ENCODE data around the gene LDLR.
"Not testable (repeated sequence)": the region's sequence is repeated elsewhere in the genome, so short reads cannot be mapped to it uniquely, and the experiment has no call there.

Gene LDLR

DNA sequence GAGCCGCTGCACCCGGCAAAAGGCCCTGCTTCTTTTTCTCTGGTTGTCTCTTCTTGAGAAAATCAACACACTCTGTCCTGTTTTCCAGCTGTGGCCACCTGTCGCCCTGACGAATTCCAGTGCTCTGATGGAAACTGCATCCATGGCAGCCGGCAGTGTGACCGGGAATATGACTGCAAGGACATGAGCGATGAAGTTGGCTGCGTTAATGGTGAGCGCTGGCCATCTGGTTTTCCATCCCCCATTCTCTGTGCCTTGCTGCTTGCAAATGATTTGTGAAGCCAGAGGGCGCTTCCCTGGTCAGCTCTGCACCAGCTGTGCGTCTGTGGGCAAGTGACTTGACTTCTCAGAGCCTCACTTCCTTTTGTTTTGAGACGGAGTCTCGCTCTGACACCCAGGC is 17.2 kb downstream of the LDLR start:
- DNase-seq: no peak

DNA sequence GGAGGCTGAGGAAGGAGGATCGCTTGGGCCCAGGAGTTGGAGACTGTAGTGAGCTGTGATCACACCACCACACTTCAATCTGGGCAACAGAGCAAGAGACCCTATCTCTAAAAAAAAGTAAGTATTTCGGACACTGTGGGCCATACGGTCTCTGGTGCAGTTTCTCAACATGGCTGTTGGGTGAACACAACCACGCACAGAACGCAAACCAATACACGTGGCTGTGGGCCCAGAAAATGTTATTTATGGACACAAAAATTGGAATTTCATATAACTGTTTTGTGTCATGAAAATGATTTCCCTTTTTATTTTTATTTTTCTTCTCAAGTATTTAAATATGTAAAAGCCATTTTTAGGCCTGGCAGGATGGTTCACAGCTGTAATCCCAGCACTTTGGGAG is 19.5 kb downstream of the LDLR start:
- no peak for DNase-seq

DNA sequence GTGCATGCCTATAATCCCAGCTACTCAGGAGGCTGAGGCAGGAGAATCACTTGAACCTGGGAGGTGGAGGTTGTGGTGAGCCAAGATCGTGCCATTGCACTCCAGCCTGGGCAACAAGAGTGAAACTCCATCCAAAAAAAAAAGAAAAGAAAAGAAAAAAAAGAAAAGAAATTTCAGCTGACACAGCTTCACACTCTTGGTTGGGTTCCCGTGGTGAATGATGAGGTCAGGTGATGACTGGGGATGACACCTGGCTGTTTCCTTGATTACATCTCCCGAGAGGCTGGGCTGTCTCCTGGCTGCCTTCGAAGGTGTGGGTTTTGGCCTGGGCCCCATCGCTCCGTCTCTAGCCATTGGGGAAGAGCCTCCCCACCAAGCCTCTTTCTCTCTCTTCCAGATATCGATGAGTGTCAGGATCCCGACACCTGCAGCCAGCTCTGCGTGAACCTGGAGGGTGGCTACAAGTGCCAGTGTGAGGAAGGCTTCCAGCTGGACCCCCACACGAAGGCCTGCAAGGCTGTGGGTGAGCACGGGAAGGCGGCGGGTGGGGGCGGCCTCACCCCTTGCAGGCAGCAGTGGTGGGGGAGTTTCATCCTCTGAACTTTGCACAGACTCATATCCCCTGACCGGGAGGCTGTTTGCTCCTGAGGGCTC is 22.0 kb downstream of the LDLR start:
- no peak for DNase-seq

DNA sequence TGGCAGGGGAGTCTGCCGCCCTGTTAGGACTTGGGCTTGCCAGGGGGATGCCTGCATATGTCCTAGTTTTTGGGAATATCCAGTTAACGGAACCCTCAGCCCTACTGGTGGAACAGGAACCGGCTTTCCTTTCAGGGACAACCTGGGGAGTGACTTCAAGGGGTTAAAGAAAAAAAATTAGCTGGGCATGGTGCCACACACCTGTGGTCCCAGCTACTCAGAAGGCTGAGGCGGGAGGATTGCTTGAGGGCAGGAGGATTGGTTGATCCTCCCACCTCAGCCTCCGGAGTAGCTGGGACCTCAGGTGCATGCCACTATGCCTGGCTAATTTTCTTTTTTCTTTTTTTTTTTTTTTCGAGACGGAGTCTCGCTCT is 22.5 kb downstream of the LDLR start:
- DNase-seq: no peak

DNA sequence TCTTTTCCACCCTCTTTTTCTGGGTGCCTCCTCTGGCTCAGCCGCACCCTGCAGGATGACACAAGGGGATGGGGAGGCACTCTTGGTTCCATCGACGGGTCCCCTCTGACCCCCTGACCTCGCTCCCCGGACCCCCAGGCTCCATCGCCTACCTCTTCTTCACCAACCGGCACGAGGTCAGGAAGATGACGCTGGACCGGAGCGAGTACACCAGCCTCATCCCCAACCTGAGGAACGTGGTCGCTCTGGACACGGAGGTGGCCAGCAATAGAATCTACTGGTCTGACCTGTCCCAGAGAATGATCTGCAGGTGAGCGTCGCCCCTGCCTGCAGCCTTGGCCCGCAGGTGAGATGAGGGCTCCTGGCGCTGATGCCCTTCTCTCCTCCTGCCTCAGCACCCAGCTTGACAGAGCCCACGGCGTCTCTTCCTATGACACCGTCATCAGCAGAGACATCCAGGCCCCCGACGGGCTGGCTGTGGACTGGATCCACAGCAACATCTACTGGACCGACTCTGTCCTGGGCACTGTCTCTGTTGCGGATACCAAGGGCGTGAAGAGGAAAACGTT is 24.0 kb downstream of the LDLR start:
- DNase-seq: no peak

DNA sequence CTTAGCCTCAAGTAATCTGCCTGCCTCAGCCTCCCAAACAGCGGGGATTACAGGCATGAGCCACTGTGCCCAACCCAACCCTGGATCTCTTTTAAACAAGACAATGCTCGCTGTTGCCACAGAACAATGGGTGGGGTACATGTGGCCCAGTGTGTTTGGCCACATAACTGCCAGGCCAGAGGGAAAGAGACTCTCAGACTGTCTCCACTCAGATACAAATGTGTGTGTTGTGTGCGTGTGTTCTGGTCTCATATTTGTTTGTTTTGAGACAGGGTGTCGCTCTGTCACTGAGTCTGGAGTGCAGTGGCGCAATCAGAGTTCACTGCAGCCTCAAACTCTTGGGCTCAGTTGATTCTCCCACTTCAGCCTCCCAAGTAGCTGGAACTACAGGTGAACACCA is 25.8 kb downstream of the LDLR start:
- no peak for DNase-seq

DNA sequence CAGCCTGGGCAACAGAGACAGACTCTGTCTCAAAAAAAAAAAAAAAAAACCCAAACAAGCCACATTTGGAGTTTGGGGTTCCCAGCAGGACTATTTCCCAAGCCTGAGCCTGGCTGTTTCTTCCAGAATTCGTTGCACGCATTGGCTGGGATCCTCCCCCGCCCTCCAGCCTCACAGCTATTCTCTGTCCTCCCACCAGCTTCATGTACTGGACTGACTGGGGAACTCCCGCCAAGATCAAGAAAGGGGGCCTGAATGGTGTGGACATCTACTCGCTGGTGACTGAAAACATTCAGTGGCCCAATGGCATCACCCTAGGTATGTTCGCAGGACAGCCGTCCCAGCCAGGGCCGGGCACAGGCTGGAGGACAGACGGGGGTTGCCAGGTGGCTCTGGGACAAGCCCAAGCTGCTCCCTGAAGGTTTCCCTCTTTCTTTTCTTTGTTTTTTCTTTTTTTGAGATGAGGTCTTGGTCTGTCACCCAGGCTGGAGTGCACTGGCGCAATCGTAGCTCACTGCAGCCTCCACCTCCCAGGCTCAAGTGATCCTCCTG is 26.7 kb downstream of the LDLR start:
- DNase-seq: no peak

DNA sequence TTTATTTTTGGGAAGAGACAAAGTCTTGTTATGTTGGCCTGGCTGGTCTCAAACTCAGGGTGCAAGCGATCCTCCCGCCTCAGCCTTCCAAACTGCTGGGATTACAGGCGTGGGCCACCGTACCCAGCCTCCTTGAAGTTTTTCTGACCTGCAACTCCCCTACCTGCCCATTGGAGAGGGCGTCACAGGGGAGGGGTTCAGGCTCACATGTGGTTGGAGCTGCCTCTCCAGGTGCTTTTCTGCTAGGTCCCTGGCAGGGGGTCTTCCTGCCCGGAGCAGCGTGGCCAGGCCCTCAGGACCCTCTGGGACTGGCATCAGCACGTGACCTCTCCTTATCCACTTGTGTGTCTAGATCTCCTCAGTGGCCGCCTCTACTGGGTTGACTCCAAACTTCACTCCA is 27.2 kb downstream of the LDLR start:
- no peak for DNase-seq

DNA sequence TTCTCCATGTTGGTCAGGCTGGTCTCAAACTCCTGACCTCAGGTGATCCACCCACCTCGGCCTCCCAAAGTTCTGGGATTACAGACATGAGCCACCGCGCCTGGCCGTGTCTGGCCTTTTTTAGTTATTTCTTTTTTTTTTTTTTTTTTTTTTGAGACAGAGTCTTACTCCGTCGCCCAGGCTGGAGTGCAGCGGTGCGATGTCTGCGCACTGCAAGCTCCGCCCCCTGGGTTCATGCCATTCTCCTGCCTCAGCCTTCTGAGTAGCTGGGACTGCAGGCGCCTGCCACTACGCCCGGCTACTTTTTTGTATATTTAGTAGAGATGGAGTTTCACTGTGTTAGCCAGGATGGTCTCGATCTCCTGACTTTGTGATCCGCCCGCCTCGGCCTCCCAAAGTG is 32.7 kb downstream of the LDLR start:
- DNase-seq: not testable (repeated sequence)

DNA sequence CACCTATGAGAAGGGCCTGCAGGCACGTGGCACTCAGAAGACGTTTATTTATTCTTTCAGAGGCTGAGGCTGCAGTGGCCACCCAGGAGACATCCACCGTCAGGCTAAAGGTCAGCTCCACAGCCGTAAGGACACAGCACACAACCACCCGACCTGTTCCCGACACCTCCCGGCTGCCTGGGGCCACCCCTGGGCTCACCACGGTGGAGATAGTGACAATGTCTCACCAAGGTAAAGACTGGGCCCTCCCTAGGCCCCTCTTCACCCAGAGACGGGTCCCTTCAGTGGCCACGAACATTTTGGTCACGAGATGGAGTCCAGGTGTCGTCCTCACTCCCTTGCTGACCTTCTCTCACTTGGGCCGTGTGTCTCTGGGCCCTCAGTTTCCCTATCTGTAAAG is 33.9 kb downstream of the LDLR start:
- no peak for DNase-seq

DNA sequence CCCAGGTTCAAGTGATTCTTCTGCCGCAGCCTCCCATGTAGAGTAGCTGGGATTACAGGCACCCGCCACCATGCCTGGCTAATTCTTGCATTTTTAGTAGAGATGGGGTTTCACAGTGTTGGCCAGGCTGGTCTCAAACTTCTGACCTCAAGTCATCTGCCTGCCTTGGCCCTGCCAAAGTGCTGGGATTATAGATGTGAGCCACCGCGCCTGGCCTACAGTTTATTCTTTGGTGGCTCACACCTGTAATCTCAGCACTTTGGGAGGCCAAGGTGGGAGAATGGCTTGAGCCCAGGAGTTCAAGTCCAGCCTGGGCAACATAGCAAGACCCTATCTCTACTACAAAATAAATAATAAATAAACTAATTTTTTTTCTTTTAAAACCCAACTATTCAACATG is 34.9 kb downstream of the LDLR start:
- DNase-seq: not testable (repeated sequence)

DNA sequence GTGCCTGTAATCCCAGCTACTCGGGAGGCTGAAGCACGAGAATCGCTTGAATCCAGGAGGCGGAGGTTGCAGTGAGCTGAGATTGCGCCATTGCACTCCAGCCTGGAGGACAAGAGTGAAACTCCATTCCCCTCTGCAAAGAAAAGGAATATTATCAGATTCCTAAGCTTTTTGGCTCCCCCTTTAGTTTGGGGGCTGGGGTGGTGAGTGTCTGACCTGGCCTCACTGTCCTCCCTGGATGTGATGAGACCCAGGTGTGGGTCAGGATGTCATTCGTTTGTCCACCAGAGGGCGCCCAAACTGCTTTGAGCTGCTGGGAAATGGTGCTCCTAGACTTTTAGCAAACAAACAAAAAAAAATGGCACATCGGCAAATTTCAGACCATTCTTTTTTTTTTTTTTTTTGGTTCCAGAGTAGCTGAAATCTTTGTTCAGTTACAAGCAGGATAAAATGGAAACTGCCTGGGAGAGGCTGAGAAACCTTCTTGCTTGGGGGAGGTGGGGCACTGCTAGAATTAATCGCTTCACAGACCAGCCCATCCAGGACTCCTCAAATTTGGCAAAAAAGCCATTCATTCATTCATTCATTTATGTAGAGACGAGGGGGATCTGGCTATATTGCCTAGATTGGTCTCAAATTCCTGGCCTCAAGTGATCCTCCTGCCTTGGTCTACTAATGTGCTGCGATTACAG is 36.9 kb downstream of the LDLR start:
- peak; percentile 45 to 72 (median 59) for DNase-seq

DNA sequence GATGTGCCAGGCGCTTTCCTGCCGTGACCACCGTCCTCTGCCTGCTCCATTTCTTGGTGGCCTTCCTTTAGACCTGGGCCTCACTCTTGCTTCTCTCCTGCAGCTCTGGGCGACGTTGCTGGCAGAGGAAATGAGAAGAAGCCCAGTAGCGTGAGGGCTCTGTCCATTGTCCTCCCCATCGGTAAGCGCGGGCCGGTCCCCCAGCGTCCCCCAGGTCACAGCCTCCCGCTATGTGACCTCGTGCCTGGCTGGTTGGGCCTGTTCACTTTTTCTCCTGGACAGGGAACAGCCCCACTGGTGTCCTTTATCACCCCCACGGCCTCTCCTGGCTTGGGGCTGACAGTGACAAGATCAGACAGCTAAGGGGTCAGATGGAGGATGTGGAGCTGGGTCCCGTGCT is 38.6 kb downstream of the LDLR start:
- DNase-seq: no peak

DNA sequence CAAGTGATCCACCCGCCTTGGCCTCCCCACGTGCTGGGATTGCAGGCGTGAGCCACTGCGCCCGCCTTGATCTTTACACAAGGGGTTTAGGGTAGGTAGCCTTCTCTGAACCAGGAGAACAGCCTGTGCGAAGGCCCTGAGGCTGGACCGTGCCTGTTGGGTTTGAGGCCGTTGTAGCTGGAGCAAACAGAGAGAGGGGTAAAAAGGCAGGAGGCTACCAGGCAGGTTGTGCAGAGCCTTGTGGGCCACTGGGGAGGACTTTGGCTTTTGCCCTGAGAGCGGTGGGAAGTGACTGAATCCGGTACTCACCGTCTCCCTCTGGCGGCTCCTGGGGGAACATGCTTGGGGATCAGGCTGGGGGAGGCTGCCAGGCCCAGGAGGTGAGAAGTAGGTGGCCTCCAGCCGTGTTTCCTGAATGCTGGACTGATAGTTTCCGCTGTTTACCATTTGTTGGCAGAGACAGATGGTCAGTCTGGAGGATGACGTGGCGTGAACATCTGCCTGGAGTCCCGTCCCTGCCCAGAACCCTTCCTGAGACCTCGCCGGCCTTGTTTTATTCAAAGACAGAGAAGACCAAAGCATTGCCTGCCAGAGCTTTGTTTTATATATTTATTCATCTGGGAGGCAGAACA is 41.7 kb downstream of the LDLR start:
- peak; percentile 38 to 63 (median 52) for DNase-seq

DNA sequence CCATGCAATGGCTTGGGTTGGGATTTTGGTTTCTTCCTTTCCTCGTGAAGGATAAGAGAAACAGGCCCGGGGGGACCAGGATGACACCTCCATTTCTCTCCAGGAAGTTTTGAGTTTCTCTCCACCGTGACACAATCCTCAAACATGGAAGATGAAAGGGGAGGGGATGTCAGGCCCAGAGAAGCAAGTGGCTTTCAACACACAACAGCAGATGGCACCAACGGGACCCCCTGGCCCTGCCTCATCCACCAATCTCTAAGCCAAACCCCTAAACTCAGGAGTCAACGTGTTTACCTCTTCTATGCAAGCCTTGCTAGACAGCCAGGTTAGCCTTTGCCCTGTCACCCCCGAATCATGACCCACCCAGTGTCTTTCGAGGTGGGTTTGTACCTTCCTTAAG is 42.2 kb downstream of the LDLR start:
- DNase-seq: no peak

DNA sequence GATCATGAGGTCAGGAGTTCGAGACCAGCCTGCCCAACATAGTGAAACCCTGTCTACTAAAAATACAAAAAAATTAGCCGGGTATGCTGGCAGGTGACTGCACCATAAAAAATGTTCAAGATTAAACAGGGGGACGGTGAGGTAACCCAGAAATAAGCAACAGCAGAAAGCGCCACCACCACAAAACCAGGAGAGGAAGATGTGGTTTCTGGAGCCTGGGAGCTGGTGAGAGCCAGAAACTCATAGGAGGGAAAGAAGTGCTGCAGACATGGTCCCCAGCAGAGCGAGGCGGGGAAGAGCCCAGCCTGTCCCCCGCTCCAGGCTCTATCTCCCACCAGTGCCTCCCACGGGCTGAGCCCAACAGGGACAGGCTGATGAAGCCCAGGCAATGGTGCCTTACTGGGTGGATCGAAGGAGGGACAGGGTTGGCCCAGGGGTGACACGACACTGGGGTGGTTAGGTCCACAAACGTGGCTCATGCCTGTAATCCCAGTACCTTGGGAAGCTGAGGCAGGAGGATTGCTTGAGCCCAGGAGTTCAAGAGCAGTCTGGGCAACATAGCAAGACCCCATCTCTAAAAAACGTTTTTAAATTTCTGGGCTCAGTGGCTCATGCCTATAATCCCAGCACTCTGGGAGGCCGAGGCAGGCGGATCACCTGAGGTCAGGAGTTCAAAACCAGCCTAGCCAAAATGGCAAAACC is 47.3 kb downstream of the LDLR start:
- no peak for DNase-seq

DNA sequence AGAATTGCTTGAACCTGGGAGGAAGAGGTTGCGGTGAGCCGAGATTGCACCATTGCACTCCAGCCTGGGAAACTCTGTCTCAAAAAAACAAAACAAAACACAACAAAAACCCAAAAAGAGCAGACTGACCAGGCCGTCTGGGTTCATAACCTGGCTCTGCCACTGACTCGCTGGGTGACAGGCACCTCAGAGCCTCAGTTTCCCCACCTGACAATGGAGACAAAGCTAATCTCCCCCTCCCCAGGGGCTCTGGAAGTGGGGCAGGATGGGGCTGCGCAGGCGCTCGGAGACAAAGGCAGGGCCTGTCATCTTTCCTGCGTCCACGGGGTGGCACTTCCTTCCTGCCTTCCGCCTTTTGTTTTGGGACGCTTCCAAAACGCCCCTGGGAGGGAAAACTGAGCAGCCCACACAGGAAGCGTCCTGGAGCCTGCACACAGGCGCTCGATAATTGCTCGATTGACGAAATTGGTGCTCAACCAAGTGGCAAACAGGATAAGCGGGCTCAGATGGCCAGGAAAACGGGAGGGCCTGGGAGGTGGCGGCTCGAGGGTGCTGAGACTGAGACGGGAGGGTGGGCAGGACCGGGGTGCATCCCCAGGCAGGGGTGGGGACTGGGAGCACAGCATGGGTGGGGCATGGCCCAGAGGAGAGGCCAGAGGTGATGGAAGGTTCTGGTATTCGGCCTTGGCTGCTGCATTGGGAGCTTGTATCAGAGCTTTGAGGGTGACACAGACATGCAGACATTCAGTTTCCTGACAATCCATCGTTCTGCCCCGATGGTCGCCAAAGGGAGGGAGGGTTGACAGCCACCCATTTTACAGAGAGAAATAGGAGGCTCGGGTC is 48.5 kb downstream of the LDLR start:
- DNase-seq: peak; percentile 20 to 48 (median 39)

DNA sequence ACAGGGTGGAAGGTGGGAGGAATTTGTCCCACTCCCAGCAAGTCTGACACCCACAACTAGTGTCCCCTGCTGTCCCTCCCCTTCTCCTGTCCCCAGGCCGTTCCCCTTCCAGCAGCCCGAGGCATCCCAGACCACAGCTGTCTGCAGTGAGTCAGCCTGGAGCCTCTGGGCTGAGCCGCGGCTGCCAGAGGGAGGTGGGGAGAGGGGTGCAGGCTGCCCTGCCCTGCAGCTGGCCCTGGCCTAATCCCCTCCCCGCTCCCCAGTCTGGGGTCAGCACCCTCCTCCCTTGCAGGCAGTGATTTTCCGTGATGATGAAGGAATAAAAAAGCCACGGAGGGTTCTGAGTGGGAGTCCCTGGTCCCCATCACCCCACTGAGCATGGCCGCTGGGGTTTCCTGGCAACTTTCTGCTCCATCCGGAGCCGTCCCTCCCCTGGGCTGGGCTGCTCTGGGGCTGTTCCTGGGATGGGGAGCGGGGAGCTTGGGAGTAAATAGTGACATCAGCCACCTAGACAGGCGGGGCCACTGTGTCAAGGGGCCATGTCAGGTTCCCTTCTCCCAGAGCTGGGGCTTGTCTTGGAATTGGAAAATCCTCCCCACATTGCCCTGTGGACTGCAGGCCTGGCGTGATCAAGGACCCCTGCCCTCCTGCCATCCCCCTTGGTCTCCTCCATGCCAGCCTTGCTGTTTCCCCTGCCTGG is 49.5 kb downstream of the LDLR start:
- DNase-seq: no peak

DNA sequence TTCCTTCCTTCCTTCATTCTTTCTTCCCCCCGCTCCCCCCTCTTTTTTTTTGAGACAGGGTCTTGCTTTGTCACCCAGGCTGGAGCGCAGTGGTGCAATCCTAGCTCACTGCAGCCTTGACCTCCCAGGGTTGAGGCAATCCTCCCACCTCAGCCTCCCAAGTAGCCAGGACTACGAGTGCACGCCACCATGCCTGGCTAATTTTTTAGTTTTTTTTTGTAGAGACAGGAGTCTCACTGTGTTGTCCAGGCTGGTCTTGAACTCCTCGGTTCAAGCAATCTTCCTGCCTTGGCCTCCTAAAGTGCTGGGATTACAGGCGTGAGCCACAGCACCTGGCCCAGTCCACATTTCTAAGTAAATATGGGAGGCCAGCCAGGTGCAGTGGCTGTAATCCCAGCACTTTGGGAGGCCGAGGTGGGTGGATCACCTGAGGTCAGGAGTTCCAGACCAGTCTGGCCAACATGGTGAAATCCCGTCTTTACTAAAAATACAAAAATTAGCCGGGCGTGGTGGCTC is 50.8 kb downstream of the LDLR start:
- not testable (repeated sequence) for DNase-seq

DNA sequence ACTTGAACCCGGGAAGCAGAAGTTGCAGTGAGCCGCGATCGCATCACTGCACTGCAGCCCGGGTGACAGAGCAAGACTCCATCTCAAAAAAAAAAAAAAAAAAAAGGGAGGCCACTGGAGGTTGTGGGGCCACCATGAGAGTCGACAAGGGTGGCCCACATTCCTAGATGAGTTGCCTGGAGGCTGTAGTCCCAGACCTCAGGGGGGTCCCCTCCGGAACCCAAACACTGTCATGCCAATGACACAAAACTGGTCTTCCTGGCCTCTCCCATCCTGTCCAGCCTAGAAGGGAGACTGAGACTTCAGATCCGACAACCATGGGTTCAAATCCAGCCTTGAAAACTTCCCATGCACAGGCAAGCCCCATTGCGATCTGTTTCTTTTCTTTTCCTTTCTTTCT is 51.6 kb downstream of the LDLR start:
- no peak for DNase-seq

DNA sequence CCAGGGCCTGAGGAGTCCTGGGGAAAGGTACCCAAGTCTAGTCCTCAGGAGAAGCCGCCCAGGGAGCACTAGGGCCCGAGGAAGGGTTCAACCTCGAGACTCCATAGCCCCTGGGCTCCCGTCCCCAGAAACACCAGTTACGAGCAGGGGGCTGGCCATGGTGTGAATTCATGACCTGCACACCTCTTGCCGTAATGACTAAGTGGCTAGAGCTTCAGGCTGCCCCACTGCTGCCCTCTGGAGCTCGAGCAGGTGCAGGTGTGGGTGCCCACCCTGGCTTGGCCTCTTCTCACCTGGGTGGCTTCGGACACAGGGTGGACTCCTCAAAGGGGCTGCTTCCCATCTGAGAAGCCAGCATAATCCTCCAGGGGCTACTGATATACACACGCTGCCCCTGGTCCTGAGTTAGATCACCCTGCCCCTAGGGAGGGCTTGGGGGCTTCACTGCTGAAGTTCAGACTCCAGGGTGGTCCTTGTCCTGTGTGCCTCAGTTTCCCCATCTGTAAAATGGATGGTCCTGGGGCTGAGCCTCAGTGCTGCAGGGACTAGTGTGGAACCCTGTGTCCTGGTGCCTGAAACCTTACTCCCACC is 52.8 kb downstream of the LDLR start:
- DNase-seq: no peak

All from T-helper 1 cell (primary cell).